Measurements from ENCODE around the gene NBAS. TPM values are rescaled to one million over a fixed set of nuclear protein-coding genes. Genes with fewer than 3 reads are reported as not detected.

NBAS gene
- total and polyA plus RNA-seq, 7 donors: 19.5 to 52.8 (median 27.0) TPM

- no peak for TF ChIP-seq CTCF (IDR thresholded peaks at IDR 0.05)
- WGBS, 3 donors: 91 to 94% (median 94%) methylated on average over 5 of the region's 5 CpGs
- intact Hi-C loops (cut with DNase I): no loop called here
- no peak overlapping the region for H3K27ac ChIP-seq
- ATAC-seq: no peak
- no peak overlapping the region for H3K4me3 ChIP-seq
- peaks cover 0 to 37% of the 10 kb centered on the region in 2 donors for H3K36me3 ChIP-seq (ENCODE audit: insufficient read depth in 1 of 2, low read depth in 1 of 2)
- no peaks in the 10 kb centered on the region for H3K9me3 ChIP-seq
- no peaks in the 10 kb centered on the region for H3K4me1 ChIP-seq
- DNase-seq: no peak
- H3K27me3 ChIP-seq (ENCODE audit: insufficient read depth in 3 of 3, low read length in 2 of 3): no peaks in the 10 kb centered on the region
Observed at GRCh38 chr2:15400240-15400826, 160.8 kb downstream of the NBAS start.

DNA sequence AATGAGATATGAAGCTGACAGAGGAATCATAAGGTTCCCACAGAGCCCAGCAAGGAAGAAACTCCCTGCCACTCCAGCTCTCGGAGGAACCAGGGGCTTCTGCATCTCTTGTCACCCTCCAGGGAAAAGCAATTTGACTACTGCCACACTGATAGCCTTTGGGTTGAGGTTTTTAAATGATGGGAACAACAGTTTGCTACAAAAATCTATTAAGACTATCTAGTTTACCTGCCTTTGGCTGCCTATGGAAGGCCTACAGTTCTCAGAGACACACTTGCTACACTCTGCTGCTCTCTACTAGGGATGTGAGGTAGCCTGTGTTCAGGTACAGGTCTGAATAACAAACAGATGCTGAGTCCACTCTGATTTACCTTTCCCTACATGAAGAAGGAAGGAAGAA is 161.9 kb downstream of the NBAS start:
- ATAC-seq: no peak
- H3K9me3 ChIP-seq: no peaks in the 10 kb centered on the region
- DNase-seq: no peak
- no peak overlapping the region for H3K27ac ChIP-seq
- intact Hi-C loops (cut with DNase I): no loop called here
- WGBS, 3 donors: 96 to 100% (median 96%) methylated on average over 1 of the region's 1 CpG
- TF ChIP-seq CTCF (IDR thresholded peaks at IDR 0.05): no peak
- no peaks in the 10 kb centered on the region for H3K27me3 ChIP-seq (ENCODE audit: insufficient read depth in 3 of 3, low read length in 2 of 3)
- peaks cover 0 to 39% of the 10 kb centered on the region in 2 donors for H3K36me3 ChIP-seq (ENCODE audit: insufficient read depth in 1 of 2, low read depth in 1 of 2)
- no peak overlapping the region for H3K4me3 ChIP-seq
- no peaks in the 10 kb centered on the region for H3K4me1 ChIP-seq

DNA sequence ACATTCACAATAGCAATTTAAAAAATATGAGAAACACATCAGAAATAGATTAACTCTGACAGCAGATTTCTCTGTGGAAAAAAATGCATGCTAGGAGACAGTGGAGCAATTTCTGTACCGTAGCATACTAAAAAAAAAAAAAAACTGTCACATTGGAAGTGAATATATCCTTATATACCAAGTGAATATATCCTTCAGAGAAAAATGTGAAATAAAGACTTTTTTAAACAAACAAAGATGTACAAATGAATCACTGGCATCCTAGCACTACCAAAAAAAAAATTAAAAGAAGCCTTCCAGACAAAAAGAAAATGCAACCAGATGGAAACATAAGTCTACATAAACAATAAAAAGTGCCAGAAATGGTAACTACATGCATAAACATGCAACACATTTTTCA is 169.4 kb downstream of the NBAS start:
- intact Hi-C loops (cut with DNase I): no loop called here
- DNase-seq: no peak
- ATAC-seq: no peak
- H3K27me3 ChIP-seq (ENCODE audit: insufficient read depth in 3 of 3, low read length in 2 of 3): no peaks in the 10 kb centered on the region
- peaks cover 0 to 41% of the 10 kb centered on the region in 2 donors for H3K36me3 ChIP-seq (ENCODE audit: insufficient read depth in 1 of 2, low read depth in 1 of 2)
- no peaks in the 10 kb centered on the region for H3K4me1 ChIP-seq
- 84 to 100% (median 93%) methylated on average over 1 of the region's 1 CpG for WGBS, 3 donors
- H3K27ac ChIP-seq: no peak overlapping the region
- H3K4me3 ChIP-seq: no peak overlapping the region
- H3K9me3 ChIP-seq: no peaks in the 10 kb centered on the region
- no peak for TF ChIP-seq CTCF (IDR thresholded peaks at IDR 0.05)

GRCh38 chr2:15389895-15390294 is 171.2 kb downstream of the NBAS start:
- intact Hi-C loops (cut with DNase I): no loop called here
- Histone ChIP-seq H3K4me3 (no peak overlapping the region), H3K27ac (no peak overlapping the region), H3K4me1 (no peaks in the 10 kb centered on the region), H3K27me3 (ENCODE audit: insufficient read depth in 3 of 3, low read length in 2 of 3) (no peaks in the 10 kb centered on the region), H3K36me3 (ENCODE audit: insufficient read depth in 1 of 2, low read depth in 1 of 2) (peaks cover 0 to 28% of the 10 kb centered on the region in 2 donors), H3K9me3 (no peaks in the 10 kb centered on the region)
- WGBS, 3 donors: 72 to 81% (median 75%) methylated on average over 3 of the region's 3 CpGs
- no peak for DNase-seq
- no peak for ATAC-seq
- TF ChIP-seq CTCF (IDR thresholded peaks at IDR 0.05): no peak

- no peak overlapping the region for H3K27ac ChIP-seq
- H3K9me3 ChIP-seq: no peaks in the 10 kb centered on the region
- intact Hi-C loops (cut with DNase I): no loop called here
- ATAC-seq: no peak
- H3K36me3 ChIP-seq (ENCODE audit: insufficient read depth in 1 of 2, low read depth in 1 of 2): peaks cover 0 to 27% of the 10 kb centered on the region in 2 donors
- H3K27me3 ChIP-seq (ENCODE audit: insufficient read depth in 3 of 3, low read length in 2 of 3): no peaks in the 10 kb centered on the region
- H3K4me3 ChIP-seq: no peak overlapping the region
- TF ChIP-seq CTCF (IDR thresholded peaks at IDR 0.05): no peak
- 86 to 90% (median 88%) methylated on average over 1 of the region's 1 CpG for WGBS, 3 donors
- DNase-seq: no peak
- no peaks in the 10 kb centered on the region for H3K4me1 ChIP-seq
Observed at GRCh38 chr2:15389326-15389700, 171.8 kb downstream of the NBAS start.

Data from psoas muscle (tissue), 8 donors.